ENCODE data around the gene C19orf12. TPM values are rescaled to one million over a fixed set of nuclear protein-coding genes. Genes with fewer than 3 reads are reported as not detected.

C19orf12 gene
- total RNA-seq, 3 donors from 2014 or later (not counting 1 experiment from before 2014, with no cell fraction given) = 33.1 to 52.6 (median 47.5) TPM

DNA sequence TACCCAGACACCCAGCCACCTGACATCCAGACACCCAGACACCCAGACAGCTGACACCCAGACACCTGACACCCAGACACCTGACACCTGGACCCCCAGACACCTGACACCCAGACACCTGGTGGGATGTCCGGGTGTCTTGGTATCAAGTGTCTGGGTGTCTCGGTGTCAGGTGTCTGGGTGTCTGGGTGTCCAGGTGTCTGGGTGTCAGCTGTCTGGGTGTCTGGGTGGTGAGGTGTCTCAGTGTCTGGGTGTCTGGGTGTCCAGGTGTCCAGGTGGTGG lies 18.6 kb downstream of the C19orf12 start:
- Histone ChIP-seq H3K36me3 (ENCODE audit: control insufficient read depth, insufficient read depth, low read length) (peaks cover under 1% of the 10 kb centered on the region), H3K4me3 (ENCODE audit: low read length) (no peak overlapping the region), H3K9me3 (ENCODE audit: control insufficient read depth, insufficient read depth, low read length) (no peaks in the 10 kb centered on the region), H3K27ac (ENCODE audit: low read length) (no peak overlapping the region), H3K27me3 (ENCODE audit: control insufficient read depth, insufficient read depth, low read length) (no peaks in the 10 kb centered on the region), H3K4me1 (ENCODE audit: control insufficient read depth, insufficient read depth, low read length) (peaks cover 15% of the 10 kb centered on the region)
- 75% methylated on average over 2 of the region's 2 CpGs for WGBS (ENCODE audit: insufficient coverage)
- DNase-seq = no peak
- Mint-ChIP-seq H3K4me1 (peaks cover 21 to 31% of the 10 kb centered on the region in 2 donors), H3K9me3 (no peaks in the 10 kb centered on the region), H3K4me3 (no peak overlapping the region), H3K36me3 (no peaks in the 10 kb centered on the region), H3K27me3 (ENCODE audit: low read depth in 2 of 2) (no peaks in the 10 kb centered on the region), H3K27ac (peak overlapping the region; percentile 76 to 87)
- TF ChIP-seq, protein P1, sequence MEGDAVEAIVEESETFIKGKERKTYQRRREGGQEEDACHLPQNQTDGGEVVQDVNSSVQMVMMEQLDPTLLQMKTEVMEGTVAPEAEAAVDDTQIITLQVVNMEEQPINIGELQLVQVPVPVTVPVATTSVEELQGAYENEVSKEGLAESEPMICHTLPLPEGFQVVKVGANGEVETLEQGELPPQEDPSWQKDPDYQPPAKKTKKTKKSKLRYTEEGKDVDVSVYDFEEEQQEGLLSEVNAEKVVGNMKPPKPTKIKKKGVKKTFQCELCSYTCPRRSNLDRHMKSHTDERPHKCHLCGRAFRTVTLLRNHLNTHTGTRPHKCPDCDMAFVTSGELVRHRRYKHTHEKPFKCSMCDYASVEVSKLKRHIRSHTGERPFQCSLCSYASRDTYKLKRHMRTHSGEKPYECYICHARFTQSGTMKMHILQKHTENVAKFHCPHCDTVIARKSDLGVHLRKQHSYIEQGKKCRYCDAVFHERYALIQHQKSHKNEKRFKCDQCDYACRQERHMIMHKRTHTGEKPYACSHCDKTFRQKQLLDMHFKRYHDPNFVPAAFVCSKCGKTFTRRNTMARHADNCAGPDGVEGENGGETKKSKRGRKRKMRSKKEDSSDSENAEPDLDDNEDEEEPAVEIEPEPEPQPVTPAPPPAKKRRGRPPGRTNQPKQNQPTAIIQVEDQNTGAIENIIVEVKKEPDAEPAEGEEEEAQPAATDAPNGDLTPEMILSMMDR (IDR thresholded peaks at IDR 0.05) = no peak
- intact Hi-C loops (cut with micrococcal nuclease) = no loop called here
- ATAC-seq = no peak

- Mint-ChIP-seq H3K27ac (peak overlapping the region; percentile 76 to 87), H3K9me3 (no peaks in the 10 kb centered on the region), H3K4me3 (peak overlapping the region; percentile 15), H3K4me1 (peaks cover 24 to 35% of the 10 kb centered on the region in 2 donors), H3K36me3 (no peaks in the 10 kb centered on the region), H3K27me3 (ENCODE audit: low read depth in 2 of 2) (no peaks in the 10 kb centered on the region)
- H3K4me1 ChIP-seq (ENCODE audit: control insufficient read depth, insufficient read depth, low read length) = peaks cover 17% of the 10 kb centered on the region
- H3K4me3 ChIP-seq (ENCODE audit: low read length) = no peak overlapping the region
- WGBS (ENCODE audit: insufficient coverage) = 90% methylated on average over 6 of the region's 6 CpGs
- TF ChIP-seq, protein P1 (IDR thresholded peaks at IDR 0.05) = no peak
- H3K9me3 ChIP-seq (ENCODE audit: control insufficient read depth, insufficient read depth, low read length) = no peaks in the 10 kb centered on the region
- no peaks in the 10 kb centered on the region for H3K36me3 ChIP-seq (ENCODE audit: control insufficient read depth, insufficient read depth, low read length)
- no peaks in the 10 kb centered on the region for H3K27me3 ChIP-seq (ENCODE audit: control insufficient read depth, insufficient read depth, low read length)
- no peak for ATAC-seq
- intact Hi-C loops (cut with micrococcal nuclease) = no loop called here
- H3K27ac ChIP-seq (ENCODE audit: low read length) = no peak overlapping the region
- peak in 1 of 2 donors; percentile 28 for DNase-seq
Observed at GRCh38 chr19:29695765-29696564, 19.1 kb downstream of the C19orf12 start.

- WGBS (ENCODE audit: insufficient coverage) = 79% methylated on average over 19 of the region's 19 CpGs
- Histone ChIP-seq H3K36me3 (ENCODE audit: control insufficient read depth, insufficient read depth, low read length) (no peaks in the 10 kb centered on the region), H3K4me3 (ENCODE audit: low read length) (no peak overlapping the region), H3K4me1 (ENCODE audit: control insufficient read depth, insufficient read depth, low read length) (peaks cover 23% of the 10 kb centered on the region), H3K9me3 (ENCODE audit: control insufficient read depth, insufficient read depth, low read length) (peaks cover 5% of the 10 kb centered on the region), H3K27me3 (ENCODE audit: control insufficient read depth, insufficient read depth, low read length) (no peaks in the 10 kb centered on the region), H3K27ac (ENCODE audit: low read length) (no peak overlapping the region)
- no peaks in the 10 kb centered on the region for H3K9me3 Mint-ChIP-seq
- intact Hi-C loops (cut with micrococcal nuclease) = loop anchor here (1.0 kb wide), 1 partner anchor 21 kb away; no protein-coding TSS in a partner anchor
- H3K4me1 Mint-ChIP-seq = peaks cover 28 to 38% of the 10 kb centered on the region in 2 donors
- H3K27ac Mint-ChIP-seq = peak overlapping the region; percentile 76 to 87
- ATAC-seq (peak; percentile 95 to 96 (median 95)), DNase-seq (peak; percentile 79 to 91)
- no peaks in the 10 kb centered on the region for H3K27me3 Mint-ChIP-seq (ENCODE audit: low read depth in 2 of 2)
- TF ChIP-seq, protein P1 (IDR thresholded peaks at IDR 0.05) = peak; percentile 86
- no peaks in the 10 kb centered on the region for H3K36me3 Mint-ChIP-seq
- H3K4me3 Mint-ChIP-seq = no peak overlapping the region
Observed at GRCh38 chr19:29694669-29695627, 20.1 kb downstream of the C19orf12 start.
